ENCODE data around the gene ZNRF1. TPM values are rescaled to one million over a fixed set of nuclear protein-coding genes. Genes with fewer than 3 reads are reported as not detected.

Gene ZNRF1
- total and polyA plus RNA-seq, 10 of the 15 experiments (the other 5 are each of a cell fraction or from before 2014, with no cell fraction given) = 5.8 to 25.9 (median 14.3) TPM

DNA sequence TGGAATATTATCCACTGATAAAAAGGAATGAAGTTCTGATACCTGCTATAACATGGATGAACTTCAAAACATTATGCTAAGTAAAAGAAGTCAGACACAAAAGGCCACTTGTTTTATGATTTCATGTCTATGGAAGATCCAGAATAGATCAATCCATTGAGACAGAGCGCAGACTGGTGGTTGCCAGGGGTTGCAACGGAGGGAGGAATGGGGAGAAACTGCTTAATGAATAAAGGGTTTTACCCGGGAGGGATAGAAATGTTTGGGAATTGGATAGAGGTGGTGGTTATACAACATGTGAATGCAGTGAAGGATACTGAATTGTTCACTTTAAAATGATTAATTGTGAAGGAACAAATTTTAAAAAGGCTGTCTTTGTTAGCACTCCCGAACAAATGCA lies 44.1 kb upstream of the ZNRF1 start:
- Histone ChIP-seq H3K9ac (ENCODE audit: control insufficient read depth, insufficient read depth, low read length) (no peak overlapping the region), H3K9me3 (replicated peaks; ENCODE audit: control insufficient read depth, insufficient read depth, low read length) (no peaks in the 10 kb centered on the region), H3K27ac (ENCODE audit: control insufficient read depth, insufficient read depth) (no peak overlapping the region), H3K4me1 (ENCODE audit: control insufficient read depth, insufficient read depth, low read length) (no peaks in the 10 kb centered on the region), H2AFZ (ENCODE audit: control insufficient read depth, low read depth, low read length) (no peak overlapping the region), H4K20me1 (ENCODE audit: control insufficient read depth, insufficient read depth) (peaks cover 3% of the 10 kb centered on the region; the same call in 1 of the 2 replicates), H3K79me2 (ENCODE audit: control insufficient read depth, insufficient read depth, low read length) (no peaks in the 10 kb centered on the region), H3K4me2 (ENCODE audit: control insufficient read depth, insufficient read depth) (no peak overlapping the region), H3K36me3 (ENCODE audit: control insufficient read depth in 2 of 2, insufficient read depth in 2 of 2, low read length in 1 of 2) (peaks cover 0 to 13% of the 10 kb centered on the region in 2 experiments; a peak in 3 of 4 replicates), H3K4me3 (no peak overlapping the region), H3K27me3 (replicated peaks in 1 of 2; ENCODE audit: control insufficient read depth in 2 of 2, insufficient read depth in 2 of 2, low read length in 1 of 2) (no peaks in the 10 kb centered on the region)
- ChIA-PET POLR2A (no interaction called here), RAD21 (ENCODE audit: unreplicated experiment) (no interaction called here), SMC1A (ENCODE audit: uncharacterized antibody, unreplicated experiment) (no interaction called here), CTCF (no interaction called here)
- no peak for ATAC-seq
- BruUV-seq (replicated peaks) = no TSS peak
- no peak for FAIRE-seq
- 96% methylated on average over 4 of the region's 4 CpGs for WGBS (ENCODE audit: insufficient coverage, insufficient replicate concordance, low lambda C conversion rate, missing lambda C conversion rate)
- TF ChIP-seq GABPA (IDR thresholded peaks at IDR 0.05; ENCODE audit: low read depth) (no peak), LARP7 (IDR thresholded peaks at IDR 0.05) (no peak)
- DNase-seq (ENCODE audit: low read depth, low spot score) = no peak
- intact Hi-C loops (cut with micrococcal nuclease; ENCODE audit: unreplicated experiment) = no loop called here
- in situ Hi-C loops (cut with MboI) = loop anchor here (5.0 kb wide), 1 partner anchor 47 kb away; no protein-coding TSS in a partner anchor

DNA sequence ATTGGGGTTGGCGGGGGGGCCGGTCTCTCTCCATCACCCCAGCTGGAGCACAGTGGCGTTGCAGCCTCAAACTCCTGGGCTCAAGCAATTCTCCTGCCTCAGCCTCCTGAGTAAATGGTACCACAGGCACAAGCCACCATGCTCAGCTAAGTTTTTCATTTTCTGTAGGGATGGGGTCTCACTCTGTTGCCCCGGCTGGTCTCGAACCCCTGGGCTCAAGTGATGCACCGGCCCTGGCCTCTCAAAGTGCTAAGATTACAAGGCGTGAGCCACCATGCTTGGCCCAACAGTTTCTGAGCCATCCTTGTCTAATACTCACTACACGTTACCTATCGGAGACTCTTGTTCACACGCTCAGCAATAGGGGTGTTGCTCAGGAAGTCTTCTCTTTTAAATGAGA lies 25.5 kb upstream of the ZNRF1 start:
- Histone ChIP-seq H3K79me2 (ENCODE audit: control insufficient read depth, insufficient read depth, low read length) (no peaks in the 10 kb centered on the region; the same call in 1 of the 2 replicates), H3K27ac (ENCODE audit: control insufficient read depth, insufficient read depth) (no peak overlapping the region), H3K9me3 (replicated peaks; ENCODE audit: control insufficient read depth, insufficient read depth, low read length) (no peaks in the 10 kb centered on the region), H4K20me1 (ENCODE audit: control insufficient read depth, insufficient read depth) (no peaks in the 10 kb centered on the region), H3K36me3 (ENCODE audit: control insufficient read depth in 2 of 2, insufficient read depth in 2 of 2, low read length in 1 of 2) (no peaks in the 10 kb centered on the region; a peak in 1 of 4 replicates), H2AFZ (ENCODE audit: control insufficient read depth, low read depth, low read length) (no peak overlapping the region), H3K9ac (ENCODE audit: control insufficient read depth, insufficient read depth, low read length) (no peak overlapping the region), H3K4me2 (ENCODE audit: control insufficient read depth, insufficient read depth) (no peak overlapping the region), H3K4me1 (ENCODE audit: control insufficient read depth, insufficient read depth, low read length) (peaks cover 14% of the 10 kb centered on the region), H3K27me3 (replicated peaks in 1 of 2; ENCODE audit: control insufficient read depth in 2 of 2, insufficient read depth in 2 of 2, low read length in 1 of 2) (no peaks in the 10 kb centered on the region), H3K4me3 (no peak overlapping the region)
- POLR2A ChIA-PET = no interaction called here
- FAIRE-seq = no peak
- no peak for ATAC-seq
- SMC1A ChIA-PET (ENCODE audit: uncharacterized antibody, unreplicated experiment) = interaction anchor here (1.2 kb wide), 1 partner anchor 10 kb away, joined by 3 read pairs; no protein-coding TSS in a partner anchor
- no peak for DNase-seq (ENCODE audit: low read depth, low spot score)
- in situ Hi-C loops (cut with MboI) (no loop called here), intact Hi-C loops (cut with micrococcal nuclease; ENCODE audit: unreplicated experiment) (no loop called here)
- CTCF ChIA-PET = interaction anchor here (1.0 kb wide), 1 partner anchor 13 kb away, joined by 3 read pairs; no protein-coding TSS in a partner anchor
- no TSS peak for BruUV-seq (replicated peaks)
- TF ChIP-seq MTA3 (IDR thresholded peaks at IDR 0.05; ENCODE audit: borderline replicate concordance, low read length) = no peak
- TF ChIP-seq JUNB (IDR thresholded peaks at IDR 0.05) = no peak
- TF ChIP-seq EGR1 (IDR thresholded peaks at IDR 0.05; ENCODE audit: borderline replicate concordance in 1 of 2, low read depth in 2 of 2, low read length in 2 of 2) = no peak
- TF ChIP-seq, protein P1, sequence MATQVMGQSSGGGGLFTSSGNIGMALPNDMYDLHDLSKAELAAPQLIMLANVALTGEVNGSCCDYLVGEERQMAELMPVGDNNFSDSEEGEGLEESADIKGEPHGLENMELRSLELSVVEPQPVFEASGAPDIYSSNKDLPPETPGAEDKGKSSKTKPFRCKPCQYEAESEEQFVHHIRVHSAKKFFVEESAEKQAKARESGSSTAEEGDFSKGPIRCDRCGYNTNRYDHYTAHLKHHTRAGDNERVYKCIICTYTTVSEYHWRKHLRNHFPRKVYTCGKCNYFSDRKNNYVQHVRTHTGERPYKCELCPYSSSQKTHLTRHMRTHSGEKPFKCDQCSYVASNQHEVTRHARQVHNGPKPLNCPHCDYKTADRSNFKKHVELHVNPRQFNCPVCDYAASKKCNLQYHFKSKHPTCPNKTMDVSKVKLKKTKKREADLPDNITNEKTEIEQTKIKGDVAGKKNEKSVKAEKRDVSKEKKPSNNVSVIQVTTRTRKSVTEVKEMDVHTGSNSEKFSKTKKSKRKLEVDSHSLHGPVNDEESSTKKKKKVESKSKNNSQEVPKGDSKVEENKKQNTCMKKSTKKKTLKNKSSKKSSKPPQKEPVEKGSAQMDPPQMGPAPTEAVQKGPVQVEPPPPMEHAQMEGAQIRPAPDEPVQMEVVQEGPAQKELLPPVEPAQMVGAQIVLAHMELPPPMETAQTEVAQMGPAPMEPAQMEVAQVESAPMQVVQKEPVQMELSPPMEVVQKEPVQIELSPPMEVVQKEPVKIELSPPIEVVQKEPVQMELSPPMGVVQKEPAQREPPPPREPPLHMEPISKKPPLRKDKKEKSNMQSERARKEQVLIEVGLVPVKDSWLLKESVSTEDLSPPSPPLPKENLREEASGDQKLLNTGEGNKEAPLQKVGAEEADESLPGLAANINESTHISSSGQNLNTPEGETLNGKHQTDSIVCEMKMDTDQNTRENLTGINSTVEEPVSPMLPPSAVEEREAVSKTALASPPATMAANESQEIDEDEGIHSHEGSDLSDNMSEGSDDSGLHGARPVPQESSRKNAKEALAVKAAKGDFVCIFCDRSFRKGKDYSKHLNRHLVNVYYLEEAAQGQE (IDR thresholded peaks at IDR 0.05; ENCODE audit: low read depth, low read length) = no peak
- no peak for TF ChIP-seq ETV6 (conservative IDR thresholded peaks at IDR 0.05 in 1 of 2, IDR thresholded peaks at IDR 0.05 in 1 of 2; ENCODE audit: borderline replicate concordance in 1 of 2, low read depth in 1 of 2)
- no peak for TF ChIP-seq PAX8 (IDR thresholded peaks at IDR 0.05)
- TF ChIP-seq SMC3 (IDR thresholded peaks at IDR 0.05; ENCODE audit: borderline replicate concordance, low read length) = no peak
- TF ChIP-seq RB1 (IDR thresholded peaks at IDR 0.05; ENCODE audit: borderline replicate concordance) = no peak
- 98% methylated on average over 9 of the region's 10 CpGs for WGBS (ENCODE audit: insufficient coverage, insufficient replicate concordance, low lambda C conversion rate, missing lambda C conversion rate)
- RAD21 ChIA-PET (ENCODE audit: unreplicated experiment) = no interaction called here

Measured in GM12878 (cell line).